Fibroblast of skin of abdomen (primary cell): ENCODE data around the gene GPR3.
"Not testable (repeated sequence)": the region's sequence is repeated elsewhere in the genome, so short reads cannot be mapped to it uniquely, and the experiment has no call there.

Experiments
- DNase-seq: peaks from one replicate; pipeline ENCODE4 v3.0.0-alpha.2; 2013

The GPR3 gene

GRCh38 chr1:27428316-27429028 is 36.0 kb downstream of the GPR3 start:
- no peak for DNase-seq

DNA sequence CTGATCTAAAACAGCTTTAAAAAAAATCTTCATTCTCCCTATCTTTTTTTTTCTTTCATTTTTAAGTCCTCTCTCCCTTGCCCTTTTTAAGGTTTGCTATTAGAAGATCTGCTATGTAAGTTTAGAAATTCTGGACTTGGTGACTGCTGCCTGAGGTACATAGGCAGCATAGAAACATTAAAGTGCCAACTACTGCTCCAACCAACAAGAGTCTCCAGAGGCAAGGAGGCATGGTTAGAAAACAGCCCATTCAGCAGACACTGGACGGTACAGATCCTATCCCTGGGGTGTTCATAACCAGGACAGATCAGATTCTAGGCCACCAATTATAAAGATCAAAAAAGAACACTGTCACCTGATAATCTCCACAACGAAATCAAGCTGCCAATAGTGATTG is 36.6 kb downstream of the GPR3 start:
- no peak for DNase-seq

- peak; percentile 11 for DNase-seq
Measured at GRCh38 chr1:27430903-27431600, 38.6 kb downstream of the GPR3 start.

GRCh38 chr1:27431601-27431940 is 39.1 kb downstream of the GPR3 start:
- DNase-seq: no peak

GRCh38 chr1:27432725-27433124 is 40.3 kb downstream of the GPR3 start:
- not testable (repeated sequence) for DNase-seq

GRCh38 chr1:27433706-27434105 is 41.3 kb downstream of the GPR3 start:
- no peak for DNase-seq

DNA sequence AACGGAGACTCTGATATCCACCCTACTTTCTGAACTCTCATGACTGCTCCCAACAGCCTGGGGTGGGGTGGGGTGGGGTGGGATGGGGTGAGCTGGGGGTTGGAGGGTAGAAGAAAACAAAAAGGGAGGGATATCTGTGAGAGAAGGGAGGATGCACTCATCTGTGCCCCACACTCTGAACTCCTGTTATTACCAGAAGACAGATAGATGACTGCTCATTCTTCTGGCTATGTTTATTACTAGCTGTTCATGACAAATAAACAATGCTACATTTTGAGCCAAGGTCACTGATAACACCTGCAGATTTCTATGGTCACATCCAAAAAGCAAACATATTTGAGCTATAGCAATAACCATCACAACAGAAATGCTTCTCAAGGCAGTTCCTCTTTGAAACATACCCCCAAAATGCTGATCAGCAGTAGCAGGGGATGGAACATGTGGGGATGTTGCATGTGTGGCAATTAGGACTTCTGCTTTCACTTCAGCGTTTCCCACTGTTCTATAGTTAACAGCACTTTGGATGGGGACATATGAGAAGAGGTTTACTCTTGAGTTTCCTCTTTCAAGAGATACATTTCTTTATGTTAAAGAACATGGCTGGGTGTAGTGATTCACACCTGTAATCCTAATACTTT is 43.3 kb downstream of the GPR3 start:
- no peak for DNase-seq

DNA sequence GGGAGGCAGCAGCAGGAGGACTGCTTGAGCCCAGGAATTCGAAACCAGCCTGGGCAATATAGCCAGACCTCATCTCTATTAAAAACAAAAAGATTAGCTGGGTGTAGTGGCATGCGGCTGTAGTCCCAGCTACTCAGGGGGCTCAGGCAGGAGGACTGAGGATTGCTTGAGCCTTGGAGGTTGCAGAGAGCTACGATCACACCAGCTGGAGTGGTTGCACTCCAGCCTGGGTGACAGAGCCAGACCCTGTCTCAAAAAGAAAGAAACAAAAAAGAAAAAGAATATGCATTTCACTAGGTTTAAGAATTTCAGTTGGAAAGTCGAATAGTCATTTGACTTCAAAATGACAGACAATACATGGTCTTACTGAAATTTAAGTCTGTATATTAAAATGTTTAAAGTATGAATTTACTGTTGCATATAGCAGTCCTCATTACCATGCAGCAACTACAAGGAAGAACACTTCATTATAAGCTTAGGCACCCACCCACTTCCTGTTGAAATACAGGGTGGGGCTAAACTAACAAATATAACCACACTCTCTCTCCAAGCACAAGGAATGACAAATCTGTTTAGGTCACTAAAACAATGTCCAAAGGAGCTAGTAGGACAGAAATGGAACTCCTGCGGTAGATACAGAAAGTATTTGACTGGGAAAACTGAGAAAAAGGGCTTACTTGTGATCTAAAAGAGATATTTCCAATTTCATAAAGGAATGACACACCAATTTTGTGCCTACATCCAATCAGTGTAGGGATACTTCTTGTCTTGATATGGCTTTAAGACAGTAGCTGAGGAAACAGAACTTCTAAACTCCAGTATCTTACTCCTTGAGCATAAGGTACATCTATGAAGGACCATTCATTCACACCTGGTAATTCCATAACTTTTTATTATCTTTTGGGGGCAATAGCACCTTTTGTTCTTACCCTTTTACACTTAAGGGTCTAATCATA is 44.1 kb downstream of the GPR3 start:
- DNase-seq: peak; percentile 21

GRCh38 chr1:27438621-27439061 is 46.2 kb downstream of the GPR3 start:
- no peak for DNase-seq

DNA sequence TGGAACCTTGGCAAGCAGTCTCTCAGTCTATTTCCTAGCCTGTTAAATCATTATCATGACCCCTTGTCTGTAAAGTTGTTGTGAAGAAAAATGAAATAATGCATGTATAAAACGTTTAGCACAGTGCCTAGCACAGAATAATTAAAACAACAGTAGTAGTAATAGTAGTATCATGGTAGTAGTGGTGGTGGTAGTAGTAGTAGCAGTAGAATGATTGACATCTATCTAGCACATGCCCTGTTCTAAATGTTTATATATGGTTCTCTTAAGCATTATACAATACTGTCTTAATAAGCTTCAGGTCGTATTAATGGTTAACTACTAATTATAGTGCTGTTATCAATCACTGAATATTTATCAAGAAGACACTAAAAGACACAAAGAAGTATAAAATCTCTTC is 46.7 kb downstream of the GPR3 start:
- DNase-seq: no peak

- DNase-seq: no peak
Measured at GRCh38 chr1:27444632-27445031, 52.2 kb downstream of the GPR3 start.
